Measurements from ENCODE around the gene SLC5A1. TPM values are rescaled to one million over a fixed set of nuclear protein-coding genes. Genes with fewer than 3 reads are reported as not detected.

The SLC5A1 gene
- total and polyA plus RNA-seq, 2 of the 8 experiments (the other 6 are each of a cell fraction or from before 2014, with no cell fraction given), result 0.06 TPM; not detected in 1

- TF ChIP-seq CHD7 (IDR thresholded peaks at IDR 0.05; ENCODE audit: insufficient replicate concordance, low read length) (no peak), SP2 (IDR thresholded peaks at IDR 0.05; ENCODE audit: low read length) (no peak), BRCA1 (IDR thresholded peaks at IDR 0.05; ENCODE audit: low read depth, low read length) (no peak), TCF12 (IDR thresholded peaks at IDR 0.05; ENCODE audit: low read depth, low read length) (no peak), POU5F1 (IDR thresholded peaks at IDR 0.05; ENCODE audit: low read depth, low read length) (no peak), EGR1 (IDR thresholded peaks at IDR 0.05; ENCODE audit: borderline replicate concordance, low read depth, low read length) (no peak), CTBP2 (IDR thresholded peaks at IDR 0.05; ENCODE audit: borderline replicate concordance, insufficient read depth, insufficient read length, low read length) (no peak), HDAC2 (IDR thresholded peaks at IDR 0.05; ENCODE audit: borderline replicate concordance in 1 of 2, low read depth in 2 of 2, low read length in 2 of 2) (no peak), EP300 (IDR thresholded peaks at IDR 0.05; ENCODE audit: borderline replicate concordance in 1 of 2, low read depth in 2 of 2, low read length in 2 of 2) (no peak), NANOG (IDR thresholded peaks at IDR 0.05; ENCODE audit: insufficient read depth, low read depth, low read length, poor library complexity, severe bottlenecking) (no peak), YY1 (IDR thresholded peaks at IDR 0.05; ENCODE audit: low read depth, low read length) (no peak), CREB1 (IDR thresholded peaks at IDR 0.05) (no peak)
These were observed 8.8 kb upstream of the SLC5A1 start (continued) for GRCh38 chr22:32034275-32034674.

All from H1 (cell line).